Measurements from ENCODE around the gene NAT10.

DNA sequence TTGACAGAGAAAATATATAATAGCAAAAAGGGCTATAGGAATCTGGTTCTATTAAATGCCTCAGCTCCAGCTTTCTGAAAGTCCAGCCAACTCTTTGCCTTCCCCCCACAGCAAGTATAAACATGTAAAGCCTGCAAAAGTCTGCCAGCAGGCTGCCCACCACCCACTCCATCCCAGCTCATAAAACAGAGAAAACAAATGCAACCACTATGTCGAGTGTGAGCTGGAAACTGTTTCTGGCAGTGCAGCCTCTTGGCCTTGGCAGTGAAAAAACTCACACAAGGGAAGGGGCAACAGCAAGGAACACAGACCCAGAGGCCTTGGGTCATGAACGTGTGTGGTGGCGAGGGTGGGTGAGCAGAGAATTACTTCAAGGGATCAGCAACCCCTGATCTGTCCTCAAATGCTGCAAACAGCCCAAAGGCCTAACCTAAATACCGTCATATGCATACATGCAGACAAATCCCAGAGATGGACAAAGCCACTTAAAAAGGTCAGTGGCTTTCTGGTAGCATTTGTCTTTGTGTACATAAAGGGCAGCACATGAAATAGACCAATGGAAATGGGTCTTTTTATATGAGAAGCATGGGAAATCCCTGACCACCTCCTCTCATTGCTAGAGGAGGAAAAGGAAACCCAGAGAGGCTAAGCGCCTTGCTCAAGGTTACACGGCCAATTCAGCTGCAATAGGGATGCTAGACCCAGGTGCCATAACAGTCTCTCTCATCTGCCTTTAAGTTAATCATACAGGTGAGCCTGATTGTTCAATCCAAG is 74.8 kb downstream of the NAT10 start:
- TF ChIP-seq, protein P1, sequence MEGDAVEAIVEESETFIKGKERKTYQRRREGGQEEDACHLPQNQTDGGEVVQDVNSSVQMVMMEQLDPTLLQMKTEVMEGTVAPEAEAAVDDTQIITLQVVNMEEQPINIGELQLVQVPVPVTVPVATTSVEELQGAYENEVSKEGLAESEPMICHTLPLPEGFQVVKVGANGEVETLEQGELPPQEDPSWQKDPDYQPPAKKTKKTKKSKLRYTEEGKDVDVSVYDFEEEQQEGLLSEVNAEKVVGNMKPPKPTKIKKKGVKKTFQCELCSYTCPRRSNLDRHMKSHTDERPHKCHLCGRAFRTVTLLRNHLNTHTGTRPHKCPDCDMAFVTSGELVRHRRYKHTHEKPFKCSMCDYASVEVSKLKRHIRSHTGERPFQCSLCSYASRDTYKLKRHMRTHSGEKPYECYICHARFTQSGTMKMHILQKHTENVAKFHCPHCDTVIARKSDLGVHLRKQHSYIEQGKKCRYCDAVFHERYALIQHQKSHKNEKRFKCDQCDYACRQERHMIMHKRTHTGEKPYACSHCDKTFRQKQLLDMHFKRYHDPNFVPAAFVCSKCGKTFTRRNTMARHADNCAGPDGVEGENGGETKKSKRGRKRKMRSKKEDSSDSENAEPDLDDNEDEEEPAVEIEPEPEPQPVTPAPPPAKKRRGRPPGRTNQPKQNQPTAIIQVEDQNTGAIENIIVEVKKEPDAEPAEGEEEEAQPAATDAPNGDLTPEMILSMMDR (IDR thresholded peaks at IDR 0.05): no peak
- no peak for TF ChIP-seq POLR2A (IDR thresholded peaks at IDR 0.05)
